NOMO-1 treated with dmso at 0.1 percent for 144 hours (cell line): ENCODE measurements around the gene PFDN1.

Experiments used
- DNase-seq: peaks from one replicate; lab custom pipeline; 2025; ENCODE audit not compliant: unreplicated experiment; lab: John Stamatoyannopoulos, UW

Gene PFDN1

DNA sequence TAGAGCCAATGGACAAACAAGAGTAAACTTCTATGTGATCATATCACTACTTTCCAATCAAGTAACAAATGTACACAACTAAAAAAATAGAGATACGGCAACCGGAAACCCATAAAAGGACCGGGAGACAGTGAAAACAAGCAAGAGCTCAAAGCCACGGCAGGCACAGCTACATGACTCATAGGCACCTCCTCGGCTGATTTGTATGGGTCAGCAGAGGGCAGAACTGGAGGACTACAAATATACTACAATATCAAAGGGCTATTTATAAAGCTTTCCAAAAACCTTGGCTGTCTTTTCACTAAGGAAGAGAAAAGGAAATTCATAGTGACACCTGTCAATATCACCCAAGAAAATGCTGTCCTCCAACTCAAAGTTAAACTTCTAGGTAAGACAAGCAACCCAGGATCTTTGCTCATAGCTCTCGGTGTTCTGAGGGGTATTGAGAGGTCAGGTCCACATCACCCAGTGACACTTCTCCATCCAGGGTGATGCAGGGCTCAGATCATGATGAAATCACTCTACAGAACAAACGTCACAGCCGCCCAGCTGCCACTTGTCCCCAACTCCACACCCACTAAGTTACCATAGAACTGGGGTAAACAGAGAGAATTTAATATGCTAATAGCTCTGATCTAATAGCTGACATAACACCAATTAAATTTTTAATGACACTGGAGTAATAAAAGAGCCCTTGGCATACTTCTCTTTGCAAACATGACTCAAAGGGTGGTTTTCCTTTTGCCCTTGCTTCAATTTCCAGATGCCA is 41.3 kb downstream of the PFDN1 start:
- peak; percentile 49 for DNase-seq

DNA sequence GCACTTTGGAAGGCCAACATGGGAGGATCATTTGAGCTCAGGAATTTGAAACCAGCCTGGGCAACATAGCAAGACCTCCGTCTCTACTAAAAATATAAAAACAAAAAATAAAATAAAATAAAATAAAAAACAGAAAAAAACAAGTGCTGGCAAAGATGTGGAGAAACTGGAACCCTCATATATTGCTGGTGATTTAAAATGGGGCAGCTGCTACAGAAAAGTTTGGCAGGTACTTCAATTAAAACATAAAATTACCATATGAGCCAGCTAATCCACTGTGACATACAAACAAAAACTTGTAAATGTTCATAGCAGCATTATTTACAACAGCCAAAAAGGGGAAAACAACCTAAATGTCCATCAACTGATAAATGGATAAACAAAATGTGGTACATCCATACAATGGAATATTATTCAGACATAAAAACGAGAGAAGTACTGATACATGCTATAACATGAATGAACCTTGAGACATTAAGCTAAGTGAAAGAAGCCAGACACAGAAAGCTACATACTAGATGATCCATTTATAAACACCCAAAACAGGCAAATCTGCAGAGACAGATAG is 42.7 kb downstream of the PFDN1 start:
- DNase-seq = no peak

GRCh38 chr5:140259500-140259899 is 43.4 kb downstream of the PFDN1 start:
- DNase-seq = no peak

GRCh38 chr5:140258873-140259272 is 44.0 kb downstream of the PFDN1 start:
- DNase-seq = no peak

DNA sequence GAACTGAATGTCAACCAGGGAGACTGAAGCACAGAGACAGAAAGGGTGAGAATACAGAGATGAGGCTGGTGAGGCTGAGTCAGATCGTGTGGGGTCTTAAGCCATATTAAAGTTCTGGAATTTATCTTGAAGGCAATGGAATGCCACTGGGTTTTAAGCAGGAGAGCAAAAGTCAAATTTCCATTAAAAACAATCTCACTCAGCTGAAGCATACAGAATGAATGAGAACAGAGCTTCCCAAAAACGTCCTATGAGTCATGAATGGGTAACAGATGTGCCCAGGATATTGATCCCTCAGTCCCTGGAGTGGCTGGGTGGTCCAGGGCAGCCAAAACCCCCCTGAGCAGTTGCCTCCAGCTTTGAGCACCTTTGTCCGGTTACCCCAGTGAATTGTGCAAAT is 44.9 kb downstream of the PFDN1 start:
- DNase-seq = no peak

GRCh38 chr5:140256726-140257125 is 46.2 kb downstream of the PFDN1 start:
- no peak for DNase-seq

DNA sequence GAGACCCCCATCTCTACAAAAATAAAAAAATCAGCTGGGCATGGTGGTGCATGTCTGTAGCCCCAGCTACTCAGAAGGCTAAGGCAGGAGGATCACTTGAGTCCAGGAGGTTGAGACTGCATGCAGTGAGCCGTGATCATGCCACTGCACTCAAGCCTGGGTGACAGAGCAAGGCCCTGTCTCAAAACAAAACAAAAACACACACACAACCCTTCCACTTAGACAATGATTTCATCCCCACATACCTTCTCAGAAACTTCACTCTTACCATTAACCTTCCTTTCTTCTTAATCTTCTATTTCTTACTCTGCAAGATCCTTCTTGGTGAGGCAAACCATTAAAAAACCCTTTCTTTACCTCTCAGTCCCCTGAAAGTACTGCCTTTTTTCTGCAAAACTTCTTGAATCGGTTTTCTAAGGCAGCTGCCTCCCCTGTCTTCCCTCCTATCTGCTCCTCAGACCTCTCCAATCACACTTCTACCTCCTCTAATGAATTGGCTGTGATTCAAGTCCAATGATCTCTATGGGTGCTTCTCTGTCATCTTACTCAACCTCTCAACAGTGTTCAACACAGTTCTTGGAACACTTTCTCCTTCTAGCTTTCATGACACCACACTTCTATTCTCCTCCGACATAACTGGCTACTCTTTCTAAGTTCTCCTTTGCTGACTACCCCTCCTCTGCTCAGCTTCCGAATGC is 47.3 kb downstream of the PFDN1 start:
- DNase-seq = no peak

DNA sequence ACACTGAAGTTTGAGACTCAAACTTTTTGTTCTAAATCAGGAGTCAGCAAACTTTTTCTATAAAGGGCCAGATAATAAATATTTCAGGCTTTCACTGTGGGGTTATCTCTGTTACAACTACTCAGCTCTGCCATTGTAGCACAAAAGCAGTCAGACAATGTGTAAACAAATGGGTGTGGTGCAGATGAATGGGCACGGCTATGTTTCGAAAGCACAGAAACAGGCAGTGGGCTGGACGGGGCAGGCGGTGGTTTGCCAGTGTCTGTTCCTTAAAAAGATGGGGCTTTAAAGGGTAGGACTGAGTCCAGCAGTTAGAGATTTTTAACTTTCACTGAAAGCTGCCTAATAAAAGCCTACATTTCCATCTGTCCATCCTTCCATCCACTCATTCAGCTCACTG is 48.9 kb downstream of the PFDN1 start:
- DNase-seq = peak; percentile 62

DNA sequence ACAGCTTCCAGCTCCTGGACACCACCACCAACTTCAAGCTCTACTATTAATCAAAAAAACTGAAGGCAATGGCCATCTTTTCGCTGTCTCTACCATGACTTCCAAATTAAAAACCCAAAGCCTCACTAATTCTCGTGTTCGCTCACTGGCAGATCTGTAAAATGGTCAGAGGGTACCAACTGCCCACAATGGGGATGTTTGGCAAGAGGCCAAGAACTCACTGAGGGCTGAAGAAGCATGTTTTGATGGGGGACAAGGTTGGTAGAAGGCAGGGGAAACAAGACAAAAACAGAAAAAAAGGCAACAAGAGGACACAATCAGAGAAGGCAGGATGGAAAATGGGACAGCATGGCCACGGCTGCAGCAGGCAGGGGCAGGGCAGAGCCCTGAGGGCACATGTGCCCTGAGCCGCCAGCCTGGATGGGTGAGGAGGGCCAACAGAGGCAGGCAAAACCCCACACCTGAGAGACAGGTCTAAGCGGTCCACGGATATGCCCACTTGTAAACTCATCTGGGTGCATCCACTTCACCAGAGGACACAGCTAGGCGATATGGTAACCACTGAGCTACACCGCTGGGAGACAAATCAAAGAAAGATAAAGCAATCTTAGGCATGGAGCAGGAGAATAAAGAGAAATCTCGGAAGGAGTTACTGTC is 50.3 kb downstream of the PFDN1 start:
- no peak for DNase-seq

- DNase-seq = peak; percentile 90
Observed at GRCh38 chr5:140251527-140251973, 51.4 kb downstream of the PFDN1 start.

- DNase-seq = no peak
Observed at GRCh38 chr5:140250386-140250785, 52.5 kb downstream of the PFDN1 start.

- DNase-seq = no peak
Observed at GRCh38 chr5:140249536-140249935, 53.4 kb downstream of the PFDN1 start.

DNA sequence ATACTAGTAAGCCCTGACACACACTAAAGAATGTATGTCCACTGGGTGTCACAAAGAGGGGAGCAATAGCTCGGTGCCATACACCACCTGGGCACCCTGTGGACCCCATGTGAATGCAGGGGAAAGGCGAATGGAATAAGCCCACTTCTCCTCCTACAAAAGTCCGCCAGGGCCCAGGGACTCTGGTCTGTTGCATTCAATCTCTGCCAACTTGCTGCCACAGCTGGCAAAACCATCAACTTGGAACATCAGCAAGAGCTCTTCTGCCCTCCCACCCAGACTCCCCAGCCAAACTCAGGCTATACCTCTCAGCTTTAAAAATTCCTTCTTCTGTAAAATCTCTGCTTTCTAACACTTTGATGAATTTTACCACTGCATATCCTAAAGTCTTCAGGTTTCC is 54.5 kb downstream of the PFDN1 start:
- DNase-seq = no peak

DNA sequence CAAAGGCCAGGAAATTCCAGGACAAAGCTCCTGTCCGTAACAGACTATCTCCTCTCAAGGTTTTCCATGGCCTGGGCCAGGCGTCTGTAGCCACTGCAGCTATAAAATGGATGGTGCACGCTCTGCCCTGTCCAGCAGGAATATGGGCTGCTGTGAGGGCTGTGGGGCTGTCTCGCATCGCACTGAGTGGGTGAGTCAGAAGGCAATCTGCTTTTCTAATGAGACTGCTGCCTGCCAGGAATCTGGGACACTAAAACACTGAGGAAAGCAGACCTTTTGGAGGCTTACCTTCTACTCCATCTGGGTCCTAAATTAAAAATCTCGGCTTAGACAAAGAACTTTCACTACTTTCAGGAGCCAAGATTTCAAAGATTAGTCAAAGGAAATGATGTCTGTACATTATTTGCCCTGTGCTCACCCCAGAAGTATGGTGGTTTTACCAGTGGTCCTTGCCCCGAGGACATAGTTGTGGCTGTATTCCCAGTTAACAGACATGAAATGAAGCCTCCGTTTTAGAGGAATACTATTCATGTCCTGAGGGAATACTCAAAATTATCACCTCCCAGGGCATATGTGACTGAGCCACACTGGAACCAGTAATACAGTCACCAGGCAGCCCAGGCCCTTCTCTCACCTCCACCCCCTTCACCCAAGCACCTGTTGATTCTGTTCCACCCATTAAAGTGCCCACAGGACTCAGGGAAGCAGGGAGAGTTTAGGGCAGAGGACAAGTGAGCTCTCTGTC is 56.4 kb downstream of the PFDN1 start:
- DNase-seq = no peak

- DNase-seq = no peak
Observed at GRCh38 chr5:140245926-140246325, 57.0 kb downstream of the PFDN1 start.

DNA sequence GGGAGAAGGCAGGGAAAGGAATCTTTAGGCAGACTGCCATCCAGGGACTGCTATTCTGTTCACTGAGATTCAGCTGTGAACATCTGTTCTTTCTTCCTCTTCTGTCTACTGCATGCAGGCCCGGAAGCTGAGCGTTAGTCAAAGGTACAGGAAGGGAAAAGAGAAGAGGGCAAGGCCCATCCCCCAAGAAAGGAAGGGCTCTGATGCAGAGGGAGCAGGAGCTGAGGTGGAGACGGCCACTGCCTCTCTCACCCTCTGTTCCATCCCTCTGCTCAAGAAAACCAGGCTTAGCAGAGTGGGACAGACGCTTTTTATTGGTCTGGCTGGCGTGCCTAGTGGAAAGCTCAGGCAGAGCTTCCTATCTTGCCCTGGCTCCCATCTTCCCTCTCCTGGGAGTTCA is 57.6 kb downstream of the PFDN1 start:
- DNase-seq = peak; percentile 20

GRCh38 chr5:140244525-140245025 is 58.3 kb downstream of the PFDN1 start:
- DNase-seq = peak; percentile 63

DNA sequence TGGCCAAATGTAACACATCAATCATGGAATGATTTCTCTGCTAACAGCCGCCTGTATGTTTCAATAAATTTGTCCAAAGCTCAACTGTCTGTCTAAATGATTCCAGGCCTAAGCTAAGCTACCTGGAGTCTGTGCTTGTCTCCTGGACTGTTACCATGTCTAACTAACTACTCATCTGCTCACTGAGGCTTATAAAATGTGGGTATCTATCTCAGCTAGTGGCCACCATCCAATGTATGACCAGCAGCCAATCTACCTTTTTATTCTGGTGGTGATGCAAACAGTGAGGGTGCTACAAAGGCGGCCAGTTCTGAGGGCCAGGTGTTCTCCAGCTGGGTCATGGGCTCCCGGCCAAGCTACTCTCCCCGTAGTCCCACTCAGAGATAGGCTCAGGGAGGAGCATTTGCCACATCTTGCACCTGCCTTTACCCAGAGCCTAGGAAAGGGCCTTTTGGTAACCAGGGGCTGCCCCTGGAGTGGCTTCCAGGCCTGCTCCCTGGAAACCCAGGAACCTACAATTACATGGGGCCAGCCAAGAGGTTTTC is 59.1 kb downstream of the PFDN1 start:
- DNase-seq = no peak

GRCh38 chr5:140242890-140243585 is 59.9 kb downstream of the PFDN1 start:
- DNase-seq = no peak

DNA sequence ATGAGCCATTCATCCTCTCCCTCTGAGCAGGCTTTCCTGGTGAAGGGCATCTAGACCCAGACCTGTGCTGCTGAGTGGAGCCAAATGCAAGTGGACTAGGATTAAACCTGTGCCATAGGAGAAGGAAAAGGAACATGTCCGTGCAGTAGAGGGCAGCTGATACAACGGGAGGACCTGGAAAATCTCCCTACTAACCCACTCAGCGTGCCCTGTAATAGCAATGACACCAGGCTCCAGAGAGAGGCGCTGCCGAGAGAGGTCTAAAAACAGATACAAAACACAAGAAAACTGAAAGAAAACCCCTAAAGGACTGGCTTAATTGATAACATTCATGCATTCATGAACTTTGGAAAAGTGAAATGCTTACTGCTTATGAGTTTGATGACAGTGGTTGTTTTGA is 60.8 kb downstream of the PFDN1 start:
- DNase-seq = no peak
